ENCODE results near the gene ZNF337.

GRCh38 chr20:25624500-25624939 lies 72.1 kb downstream of the ZNF337 start:
- TF ChIP-seq FOXM1 (IDR thresholded peaks at IDR 0.05; ENCODE audit: borderline replicate concordance, low read depth): no peak
- TF ChIP-seq CEBPB (IDR thresholded peaks at IDR 0.05): no peak
- no peak for TF ChIP-seq REST (IDR thresholded peaks at IDR 0.05; ENCODE audit: low read depth)
- TF ChIP-seq, protein P1, sequence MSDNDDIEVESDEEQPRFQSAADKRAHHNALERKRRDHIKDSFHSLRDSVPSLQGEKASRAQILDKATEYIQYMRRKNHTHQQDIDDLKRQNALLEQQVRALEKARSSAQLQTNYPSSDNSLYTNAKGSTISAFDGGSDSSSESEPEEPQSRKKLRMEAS (IDR thresholded peaks at IDR 0.05): no peak
- no peak for TF ChIP-seq USF1 (IDR thresholded peaks at IDR 0.05)
- TF ChIP-seq RAD21 (IDR thresholded peaks at IDR 0.05; ENCODE audit: low read depth): no peak
- TF ChIP-seq TCF12 (IDR thresholded peaks at IDR 0.05; ENCODE audit: low read depth): no peak
- no peak for TF ChIP-seq EGR1 (IDR thresholded peaks at IDR 0.05)
- TF ChIP-seq ZBTB7A (IDR thresholded peaks at IDR 0.05; ENCODE audit: low read depth): no peak
- TF ChIP-seq TAF1 (IDR thresholded peaks at IDR 0.05; ENCODE audit: low read depth): no peak
- TF ChIP-seq EP300 (IDR thresholded peaks at IDR 0.05; ENCODE audit: borderline replicate concordance): no peak
- no peak for TF ChIP-seq TEAD4 (IDR thresholded peaks at IDR 0.05)
- TF ChIP-seq NFIC (IDR thresholded peaks at IDR 0.05): no peak
